ENCODE measurements around the gene BDKRB2. TPM values are rescaled to one million over a fixed set of nuclear protein-coding genes. Genes with fewer than 3 reads are reported as not detected.

The BDKRB2 gene
- total RNA-seq, 1 experiment from 2014 or later, result 0.15 TPM

- Histone ChIP-seq H4K5ac (ENCODE audit: insufficient read length, low read depth, low read length) (no peak overlapping the region), H2AFZ (ENCODE audit: low read length) (no peak overlapping the region), H3K9me3 (ENCODE audit: control insufficient read depth, low read depth, low read length) (peaks cover 4% of the 10 kb centered on the region), H2AK5ac (ENCODE audit: insufficient read length, low read length) (no peak overlapping the region), H4K8ac (replicated peaks; ENCODE audit: insufficient read length, low read depth, low read length) (no peak overlapping the region), H3K79me2 (ENCODE audit: insufficient read depth, low read length) (no peaks in the 10 kb centered on the region), H3K4ac (ENCODE audit: low read depth, low read length) (no peak overlapping the region), H3K14ac (ENCODE audit: insufficient read depth, low read length) (no peak overlapping the region), H3K79me1 (ENCODE audit: insufficient read depth, low read depth, low read length, poor library complexity, severe bottlenecking) (no peaks in the 10 kb centered on the region), H4K91ac (ENCODE audit: insufficient read length, low read depth, low read length) (no peak overlapping the region), H3K4me2 (ENCODE audit: insufficient read depth, insufficient read length, low read length) (no peak overlapping the region), H3K9ac (ENCODE audit: extremely low read depth, insufficient read length, low read length) (no peak overlapping the region), H3K23me2 (ENCODE audit: insufficient read length, low read depth, low read length, poor library complexity, severe bottlenecking) (peaks cover 11% of the 10 kb centered on the region), H3K4me1 (ENCODE audit: insufficient read depth, low read length) (no peaks in the 10 kb centered on the region), H4K20me1 (ENCODE audit: control insufficient read depth, insufficient read depth, insufficient read length) (no peaks in the 10 kb centered on the region), H3K56ac (ENCODE audit: insufficient read length, low read depth, low read length) (no peak overlapping the region), H2BK15ac (ENCODE audit: low read depth, low read length) (no peak overlapping the region), H3K23ac (ENCODE audit: insufficient read length, low read depth, low read length) (no peak overlapping the region), H3T11ph (ENCODE audit: low read length) (no peak overlapping the region), H3K18ac (ENCODE audit: insufficient read length, low read depth, low read length) (no peak overlapping the region), H2BK12ac (ENCODE audit: insufficient read length, low read depth, low read length) (no peak overlapping the region), H3K27me3 (ENCODE audit: insufficient read depth, low read length) (peaks cover 2% of the 10 kb centered on the region; the same call in 1 of the 2 replicates), H3K27ac (ENCODE audit: insufficient read length, low read depth, low read length) (no peak overlapping the region), H2BK5ac (ENCODE audit: insufficient read length, low read length) (no peak overlapping the region), H2BK120ac (ENCODE audit: low read depth, low read length, poor library complexity, severe bottlenecking) (no peak overlapping the region), H2BK20ac (ENCODE audit: low read depth, low read length, poor library complexity, severe bottlenecking) (no peak overlapping the region)
- H3K27ac Mint-ChIP-seq, result no peak overlapping the region
- DNase-seq, result no peak
- H3K4me1 Mint-ChIP-seq, result peaks cover 14 to 24% of the 10 kb centered on the region in 2 experiments
- H3K27me3 Mint-ChIP-seq (ENCODE audit: low read depth), result peaks cover 47% of the 10 kb centered on the region
- H3K4me3 Mint-ChIP-seq, result no peak overlapping the region
- peaks cover 9 to 11% of the 10 kb centered on the region in 2 experiments for H3K9me3 Mint-ChIP-seq
- no CpG with 5 or more reads among the region's 5 CpGs for WGBS (ENCODE audit: extremely low coverage, insufficient read length, low lambda C conversion rate)
- peaks cover 0 to 14% (median 2%) of the 10 kb centered on the region in 3 experiments; a peak in 4 of 7 replicates for H3K36me3 Mint-ChIP-seq (ENCODE audit: insufficient read depth in 1 of 3, low read depth in 3 of 3)
- no peak for TF ChIP-seq CTCF (conservative IDR thresholded peaks at IDR 0.05)
Observed at GRCh38 chr14:96207686-96208085, 3.0 kb downstream of the BDKRB2 start.
